ENCODE results near the gene GRIK4. TPM values are rescaled to one million over a fixed set of nuclear protein-coding genes. Genes with fewer than 3 reads are reported as not detected.

Gene GRIK4
- total RNA-seq, 1 donor from 2014 or later: 0.36 TPM

- H3K27me3 Mint-ChIP-seq (ENCODE audit: insufficient read depth, low read depth): peaks cover 19% of the 10 kb centered on the region
- H3K4me3 ChIP-seq: no peak overlapping the region
- H3K4me2 ChIP-seq: no peak overlapping the region
- H3K9me3 Mint-ChIP-seq: peaks cover 30% of the 10 kb centered on the region
- TF ChIP-seq CTCF (IDR thresholded peaks at IDR 0.05) (no peak), EZH2phosphoT487 (IDR thresholded peaks at IDR 0.05) (no peak), EZH2 (IDR thresholded peaks at IDR 0.05) (no peak)
- no peaks in the 10 kb centered on the region for H4K20me1 ChIP-seq (ENCODE audit: low read depth)
- no peaks in the 10 kb centered on the region for H3F3A ChIP-seq (ENCODE audit: low read depth)
- H3K4me1 ChIP-seq: peaks cover 10% of the 10 kb centered on the region
- peaks cover 29% of the 10 kb centered on the region for H3K27me3 ChIP-seq
- H3K4me1 Mint-ChIP-seq: peaks cover 41% of the 10 kb centered on the region
- no peak overlapping the region for H3K9ac ChIP-seq
- no peak overlapping the region for H3K4me3 Mint-ChIP-seq
- no peaks in the 10 kb centered on the region for H3K79me2 ChIP-seq (ENCODE audit: low read depth)
- no peaks in the 10 kb centered on the region for H3K9me3 ChIP-seq (ENCODE audit: low read depth)
- no peak overlapping the region for H3K27ac ChIP-seq
- DNase-seq (ENCODE audit: low spot score): no peak
- no peaks in the 10 kb centered on the region for H3K36me3 ChIP-seq
- no peak overlapping the region for H2AFZ ChIP-seq (replicated peaks)
- no peak overlapping the region for H3K27ac Mint-ChIP-seq
- H3K36me3 Mint-ChIP-seq: peaks cover 3% of the 10 kb centered on the region
Measured at GRCh38 chr11:120707663-120708062, 196.1 kb downstream of the GRIK4 start.

GRCh38 chr11:120708511-120709183, 197.1 kb downstream of the GRIK4 start:
- H3K27ac Mint-ChIP-seq: peak overlapping the region; percentile 42
- H3K9me3 Mint-ChIP-seq: peaks cover 30% of the 10 kb centered on the region
- H3K4me3 ChIP-seq: no peak overlapping the region

GRCh38 chr11:120709808-120710207, 198.3 kb downstream of the GRIK4 start:
- Histone ChIP-seq H3K79me2 (ENCODE audit: low read depth) (no peaks in the 10 kb centered on the region), H3K27ac (no peak overlapping the region), H2AFZ (replicated peaks) (no peak overlapping the region), H4K20me1 (ENCODE audit: low read depth) (no peaks in the 10 kb centered on the region), H3K27me3 (peaks cover 29% of the 10 kb centered on the region), H3F3A (ENCODE audit: low read depth) (no peaks in the 10 kb centered on the region), H3K9ac (no peak overlapping the region), H3K36me3 (no peaks in the 10 kb centered on the region), H3K4me1 (peaks cover 10% of the 10 kb centered on the region), H3K9me3 (ENCODE audit: low read depth) (no peaks in the 10 kb centered on the region), H3K4me3 (no peak overlapping the region), H3K4me2 (no peak overlapping the region)
- H3K9me3 Mint-ChIP-seq: peaks cover 23% of the 10 kb centered on the region
- DNase-seq (ENCODE audit: low spot score): no peak
- peak overlapping the region; percentile 61 for H3K4me3 Mint-ChIP-seq
- peaks cover 3% of the 10 kb centered on the region for H3K36me3 Mint-ChIP-seq
- H3K4me1 Mint-ChIP-seq: peaks cover 62% of the 10 kb centered on the region
- H3K27ac Mint-ChIP-seq: peak overlapping the region; percentile 92
- TF ChIP-seq EZH2 (IDR thresholded peaks at IDR 0.05) (no peak), CTCF (IDR thresholded peaks at IDR 0.05) (no peak), EZH2phosphoT487 (IDR thresholded peaks at IDR 0.05) (no peak)
- peaks cover 22% of the 10 kb centered on the region for H3K27me3 Mint-ChIP-seq (ENCODE audit: insufficient read depth, low read depth)

More at GRCh38 chr11:120708511-120709183, 197.1 kb downstream of the GRIK4 start:
- H3K4me3 Mint-ChIP-seq: no peak overlapping the region
- peaks cover 3% of the 10 kb centered on the region for H3K36me3 Mint-ChIP-seq
- peaks cover 51% of the 10 kb centered on the region for H3K4me1 Mint-ChIP-seq
- Histone ChIP-seq H3F3A (ENCODE audit: low read depth) (no peaks in the 10 kb centered on the region), H3K9ac (no peak overlapping the region), H3K36me3 (no peaks in the 10 kb centered on the region), H3K79me2 (ENCODE audit: low read depth) (no peaks in the 10 kb centered on the region), H3K27ac (no peak overlapping the region), H3K4me2 (no peak overlapping the region), H3K4me1 (peaks cover 10% of the 10 kb centered on the region), H3K27me3 (peaks cover 29% of the 10 kb centered on the region), H4K20me1 (ENCODE audit: low read depth) (no peaks in the 10 kb centered on the region), H3K9me3 (ENCODE audit: low read depth) (no peaks in the 10 kb centered on the region), H2AFZ (replicated peaks) (no peak overlapping the region)
- H3K27me3 Mint-ChIP-seq (ENCODE audit: insufficient read depth, low read depth): peaks cover 20% of the 10 kb centered on the region
- no peak for DNase-seq (ENCODE audit: low spot score)
- TF ChIP-seq EZH2 (IDR thresholded peaks at IDR 0.05) (no peak), CTCF (IDR thresholded peaks at IDR 0.05) (no peak), EZH2phosphoT487 (IDR thresholded peaks at IDR 0.05) (no peak)
